GM18858 (cell line): ENCODE results near the gene FPR2.
"Not testable (repeated sequence)": the region's sequence is repeated elsewhere in the genome, so short reads cannot be mapped to it uniquely, and the experiment has no call there.

Experiments
- ATAC-seq: cut with Tn5 transposase; IDR thresholded peaks from one replicate; pipeline ENCODE4 v1.9.1; 2021; ENCODE audit not compliant: unreplicated experiment

FPR2 gene

GRCh38 chr19:51739466-51740213 lies 21.3 kb upstream of the FPR2 start:
- no peak for ATAC-seq

- no peak for ATAC-seq
Observed at GRCh38 chr19:51740356-51740755, 20.6 kb upstream of the FPR2 start.

GRCh38 chr19:51742789-51743188 lies 18.2 kb upstream of the FPR2 start:
- ATAC-seq, result no peak

- ATAC-seq, result no peak
Observed at GRCh38 chr19:51743405-51743804, 17.6 kb upstream of the FPR2 start.

- no peak for ATAC-seq
Observed at GRCh38 chr19:51746731-51747130, 14.2 kb upstream of the FPR2 start.

GRCh38 chr19:51749979-51750378 lies 11.0 kb upstream of the FPR2 start:
- ATAC-seq, result no peak

- ATAC-seq, result no peak
Observed at GRCh38 chr19:51750400-51751094, 10.4 kb upstream of the FPR2 start.

GRCh38 chr19:51751655-51752054 lies 9.3 kb upstream of the FPR2 start, which contains the start of gene FPR1:
TSS of gene FPR1 (minus strand) at chr19:51751878. CDS start at chr19:51746994, 4,884 bp downstream.
- no peak for ATAC-seq

- ATAC-seq, result no peak
Observed at GRCh38 chr19:51754109-51754508, 6.9 kb upstream of the FPR2 start.

GRCh38 chr19:51754770-51755169 lies 6.2 kb upstream of the FPR2 start:
- no peak for ATAC-seq

- no peak for ATAC-seq
Observed at GRCh38 chr19:51755571-51755970, 5.4 kb upstream of the FPR2 start.

- ATAC-seq, result no peak
Observed at GRCh38 chr19:51761696-51762095, 716 bp downstream of the FPR2 start.

GRCh38 chr19:51765086-51765485 lies 4.1 kb downstream of the FPR2 start:
- no peak for ATAC-seq

- ATAC-seq, result no peak
Observed at GRCh38 chr19:51766461-51766860, 5.5 kb downstream of the FPR2 start.

GRCh38 chr19:51771376-51772130 lies 10.6 kb downstream of the FPR2 start:
- no peak for ATAC-seq

- no peak for ATAC-seq
Observed at GRCh38 chr19:51772977-51773376, 12.0 kb downstream of the FPR2 start.

GRCh38 chr19:51776561-51776960 lies 15.6 kb downstream of the FPR2 start:
- ATAC-seq, result not testable (repeated sequence)

GRCh38 chr19:51777570-51778462 lies 16.8 kb downstream of the FPR2 start:
- ATAC-seq, result no peak

GRCh38 chr19:51779181-51779580 lies 18.2 kb downstream of the FPR2 start:
- no peak for ATAC-seq

- ATAC-seq, result no peak
Observed at GRCh38 chr19:51779703-51780102, 18.7 kb downstream of the FPR2 start.

GRCh38 chr19:51780270-51780669 lies 19.3 kb downstream of the FPR2 start:
- no peak for ATAC-seq
